Measurements from ENCODE around the gene CA10.

CA10 gene

GRCh38 chr17:51709694-51710633 lies 448.6 kb downstream of the CA10 start:
- no peak for DNase-seq

GRCh38 chr17:51707216-51707615 lies 451.3 kb downstream of the CA10 start:
- no peak for DNase-seq

- DNase-seq: no peak
Measured at GRCh38 chr17:51706093-51706492, 452.4 kb downstream of the CA10 start.

DNA sequence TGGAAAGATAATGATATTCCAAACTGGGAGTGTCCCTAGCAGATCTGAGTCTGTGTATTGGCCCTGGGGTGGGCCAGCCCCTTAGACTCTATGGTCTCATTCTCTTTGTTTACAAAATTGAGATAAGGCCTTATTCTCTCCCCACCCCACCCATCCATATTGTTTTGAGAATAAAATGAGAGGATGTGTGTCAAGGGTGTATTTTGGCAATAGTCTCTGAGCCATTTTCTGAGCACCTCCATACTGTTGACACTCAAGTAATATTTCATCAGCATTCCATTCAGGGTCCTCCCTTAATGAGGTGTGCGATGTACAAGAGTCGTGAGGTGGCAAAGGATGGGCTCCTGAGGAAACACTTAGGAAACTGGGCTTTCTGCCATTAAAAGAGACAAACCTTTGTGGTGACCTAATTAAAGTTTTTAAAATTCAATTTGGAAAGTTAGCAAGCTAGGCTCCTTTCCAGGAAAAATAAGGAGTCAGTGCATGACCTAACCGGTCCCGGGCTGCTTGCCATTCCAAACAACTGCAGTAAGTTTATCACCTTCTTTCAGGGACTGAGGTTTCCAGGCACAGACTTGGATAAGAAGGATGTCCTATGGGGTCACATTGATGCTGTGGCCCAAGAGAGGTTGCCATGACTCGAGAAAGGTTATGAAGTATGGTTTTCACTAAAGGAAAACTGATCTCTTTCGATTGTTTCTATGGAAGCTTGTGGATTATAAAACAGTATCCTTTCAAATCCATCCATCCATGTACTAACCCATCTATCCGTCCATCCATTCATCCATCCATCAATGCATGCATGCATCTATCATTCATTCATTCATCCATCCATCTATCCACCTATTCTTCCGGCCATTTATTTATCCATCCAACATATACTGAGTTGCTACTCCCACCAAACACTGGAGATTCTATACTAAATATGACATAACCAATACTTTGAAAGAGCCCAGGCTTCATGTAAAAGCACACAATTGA lies 454.9 kb downstream of the CA10 start:
- DNase-seq: no peak

GRCh38 chr17:51702963-51703360 lies 455.6 kb downstream of the CA10 start:
- no peak for DNase-seq

DNA sequence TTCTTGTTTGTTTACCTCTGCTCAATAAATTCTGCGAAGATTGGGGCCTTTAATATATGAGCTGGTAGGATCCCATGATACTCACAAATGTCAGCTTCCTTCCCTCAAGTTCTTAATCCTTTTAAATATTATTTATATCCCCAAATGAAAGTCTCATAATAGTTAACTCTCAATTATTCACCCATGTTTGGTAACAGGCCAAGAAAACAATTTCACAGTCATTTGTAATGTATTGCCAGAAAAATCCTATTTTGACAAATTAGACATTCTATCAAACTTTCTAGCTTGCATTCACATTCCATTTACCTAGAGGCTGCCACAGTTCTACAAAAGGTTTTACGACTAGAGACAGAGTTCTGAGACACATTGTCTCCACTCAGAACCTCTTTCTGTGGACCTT lies 457.0 kb downstream of the CA10 start:
- no peak for DNase-seq

- no peak for DNase-seq
Measured at GRCh38 chr17:51700011-51700760, 458.3 kb downstream of the CA10 start.

GRCh38 chr17:51699303-51699702 lies 459.2 kb downstream of the CA10 start:
- no peak for DNase-seq

DNA sequence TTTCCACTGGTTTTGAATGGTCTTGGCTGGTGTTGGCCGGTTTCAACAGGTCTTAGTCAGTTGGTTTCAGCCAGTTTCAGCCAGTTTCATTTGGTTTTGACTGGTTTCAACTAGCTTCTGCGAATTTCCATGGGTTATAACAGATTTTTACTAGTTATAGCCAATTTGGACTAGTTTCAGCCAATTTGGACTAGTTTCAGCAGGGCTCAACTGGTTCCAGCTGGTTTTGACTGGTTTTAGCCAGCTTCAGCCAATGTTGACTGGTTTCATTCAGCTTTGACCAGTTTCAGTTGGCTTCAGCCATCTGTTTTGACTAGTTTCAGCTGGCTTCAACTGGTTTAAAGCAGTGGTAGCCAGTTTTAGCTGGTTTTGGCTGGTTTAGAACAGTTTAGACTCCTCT lies 465.6 kb downstream of the CA10 start:
- no peak for DNase-seq

- no peak for DNase-seq
Measured at GRCh38 chr17:51687887-51688286, 470.6 kb downstream of the CA10 start.

DNA sequence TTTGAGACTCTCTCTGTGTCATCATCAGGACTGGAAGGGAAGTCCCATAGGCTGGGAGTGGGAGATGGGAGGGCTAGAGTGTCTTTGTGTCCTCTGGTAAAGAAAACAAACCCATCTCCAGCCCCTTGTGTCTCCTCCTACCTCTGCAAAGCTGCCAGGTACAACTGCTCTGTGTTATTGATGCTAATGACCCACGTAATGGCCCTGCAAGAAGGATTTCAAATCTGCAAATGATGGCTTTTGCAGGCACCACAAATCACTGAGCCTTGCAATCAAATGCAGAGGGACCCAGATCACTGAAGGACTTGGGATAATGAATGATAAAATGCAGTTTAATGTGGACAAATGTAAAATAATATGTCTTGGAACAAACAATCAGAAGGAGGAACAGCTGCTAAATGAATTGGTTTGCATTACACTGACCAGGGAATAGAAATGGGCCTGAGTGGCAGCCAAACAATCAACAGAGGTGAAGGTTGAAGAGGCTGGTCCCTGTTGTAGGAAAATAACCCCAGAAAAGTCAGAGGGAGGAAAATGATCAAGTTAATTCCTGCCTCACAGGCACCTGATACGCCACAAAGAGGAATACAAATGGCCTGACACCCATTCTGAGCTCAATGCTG lies 473.1 kb downstream of the CA10 start:
- DNase-seq: no peak

GRCh38 chr17:51684214-51684613 lies 474.3 kb downstream of the CA10 start:
- DNase-seq: no peak

DNA sequence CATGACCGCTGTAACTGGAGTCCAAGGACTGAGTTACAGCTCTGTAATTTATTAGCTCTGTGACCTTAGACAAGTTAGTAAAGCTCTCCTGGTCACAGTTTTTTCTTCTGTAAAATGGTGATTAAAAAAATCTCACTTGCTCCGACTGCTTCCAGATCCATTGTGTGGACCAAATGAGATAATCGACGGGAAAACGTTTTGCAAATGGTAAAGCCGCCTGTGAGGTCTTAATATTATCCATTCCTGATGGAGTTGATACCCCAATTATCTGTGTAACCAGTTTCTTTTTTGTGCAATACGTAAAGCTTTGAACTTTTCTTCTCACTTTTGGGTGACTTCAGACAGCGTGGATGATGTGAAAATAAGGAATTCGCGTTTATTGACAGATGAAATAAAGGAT lies 475.2 kb downstream of the CA10 start:
- DNase-seq: no peak

DNA sequence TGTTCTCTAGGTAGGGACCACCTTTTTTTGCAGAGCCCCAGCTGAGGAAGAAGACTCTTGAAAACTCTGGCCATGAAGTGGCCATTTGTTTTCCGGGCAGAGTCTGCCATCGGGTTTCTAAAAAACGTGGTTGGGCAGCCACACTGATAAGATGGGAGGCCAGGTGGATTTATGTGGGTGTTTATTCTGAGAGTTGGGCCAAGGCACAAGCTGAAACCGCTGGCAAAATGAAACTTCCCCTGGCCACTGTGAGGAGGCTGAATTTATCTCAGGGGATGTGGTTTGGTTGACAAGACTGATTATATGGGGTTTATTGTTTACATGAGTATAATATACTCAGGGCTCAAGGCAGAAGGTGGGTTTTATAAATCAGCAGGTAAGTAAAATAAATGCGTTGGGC lies 476.4 kb downstream of the CA10 start:
- DNase-seq: no peak

DNA sequence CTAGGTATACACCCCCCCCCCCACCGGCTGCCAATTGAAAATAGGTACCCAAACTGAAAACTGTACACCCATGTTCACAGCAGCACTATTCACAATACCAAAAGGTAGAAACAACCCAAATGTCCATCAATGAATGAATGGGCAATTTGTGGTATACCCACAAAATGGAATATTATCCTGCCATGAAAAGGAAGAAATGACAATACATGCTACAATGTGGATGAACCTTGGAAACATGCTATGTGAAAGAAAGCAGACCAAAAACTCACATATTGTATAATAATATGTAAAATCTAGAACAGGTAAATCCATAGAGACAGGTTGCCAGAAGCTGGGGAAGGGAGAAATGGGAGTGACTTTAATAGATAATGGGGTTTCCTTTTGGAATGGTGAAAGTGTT lies 480.6 kb downstream of the CA10 start:
- DNase-seq: no peak

DNA sequence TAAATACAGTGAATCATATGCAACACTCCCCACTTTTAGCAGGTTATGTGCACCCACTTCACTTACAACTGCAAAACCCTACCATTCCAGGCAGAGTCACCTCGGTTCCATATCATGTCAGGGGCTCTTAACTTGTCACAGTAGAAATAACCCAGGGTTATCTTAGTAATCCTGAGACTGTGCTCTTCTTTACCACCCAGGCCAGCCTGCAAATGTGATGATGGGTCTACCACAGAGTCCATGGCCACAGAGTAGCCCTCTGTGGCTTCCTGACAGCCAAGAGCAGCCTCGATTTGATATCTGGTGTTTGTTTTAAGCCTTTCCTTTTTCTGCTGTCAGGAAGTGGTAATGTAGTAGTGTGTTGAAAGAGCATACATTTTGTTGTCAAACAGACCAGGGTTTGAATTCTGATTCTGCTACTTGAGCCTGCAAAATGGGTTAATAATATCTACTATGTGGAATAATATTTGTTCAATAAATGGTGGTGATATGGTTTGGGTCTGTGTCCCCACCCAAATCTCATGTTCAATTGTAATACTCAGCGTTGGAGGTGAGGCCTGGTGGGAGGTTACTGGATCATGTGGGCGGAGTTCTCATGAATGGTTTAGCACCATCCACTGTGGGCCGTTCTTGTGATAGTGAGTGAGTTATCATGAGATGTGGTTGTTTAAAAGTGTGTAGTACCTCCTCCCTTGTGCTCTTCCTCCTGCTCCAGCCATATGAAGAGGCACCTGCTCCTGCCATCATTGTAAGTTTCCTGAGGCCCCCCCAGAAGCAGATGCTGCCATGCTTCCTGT lies 481.6 kb downstream of the CA10 start:
- no peak for DNase-seq

DNA sequence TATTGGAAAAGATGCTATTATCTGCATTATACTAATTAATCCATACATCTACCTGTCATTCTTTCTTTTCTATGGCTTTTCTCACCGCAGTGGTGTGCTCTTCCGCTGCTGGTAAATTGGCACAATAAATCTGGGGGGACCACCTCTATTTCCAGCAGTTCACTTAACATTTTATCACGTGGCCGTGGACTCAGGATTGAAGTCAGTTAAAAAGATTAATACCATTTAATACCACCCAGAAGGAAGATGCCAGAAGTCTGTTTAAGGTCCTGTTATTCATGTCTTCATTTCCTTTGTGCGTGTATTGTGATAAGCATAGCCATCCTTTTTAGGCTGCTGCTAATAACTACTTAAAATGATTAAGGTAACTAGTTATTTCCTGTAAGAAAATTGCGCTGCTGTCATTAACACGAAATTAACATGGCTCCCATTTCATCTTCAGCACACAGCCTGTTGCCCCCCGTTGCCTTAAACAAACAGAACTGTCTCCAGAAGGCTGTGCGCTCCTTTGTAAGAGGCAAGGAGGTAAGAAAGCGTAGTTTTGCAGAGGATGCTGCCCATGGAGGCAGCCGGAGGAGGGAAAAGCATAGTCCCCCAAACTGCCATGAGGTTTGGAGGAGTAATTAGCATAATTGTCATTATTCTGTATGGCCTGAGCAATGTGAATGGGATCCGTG lies 483.8 kb downstream of the CA10 start:
- DNase-seq: no peak

- no peak for DNase-seq
Measured at GRCh38 chr17:51673070-51673469, 485.4 kb downstream of the CA10 start.

- no peak for DNase-seq
Measured at GRCh38 chr17:51672065-51672464, 486.4 kb downstream of the CA10 start.

DNA sequence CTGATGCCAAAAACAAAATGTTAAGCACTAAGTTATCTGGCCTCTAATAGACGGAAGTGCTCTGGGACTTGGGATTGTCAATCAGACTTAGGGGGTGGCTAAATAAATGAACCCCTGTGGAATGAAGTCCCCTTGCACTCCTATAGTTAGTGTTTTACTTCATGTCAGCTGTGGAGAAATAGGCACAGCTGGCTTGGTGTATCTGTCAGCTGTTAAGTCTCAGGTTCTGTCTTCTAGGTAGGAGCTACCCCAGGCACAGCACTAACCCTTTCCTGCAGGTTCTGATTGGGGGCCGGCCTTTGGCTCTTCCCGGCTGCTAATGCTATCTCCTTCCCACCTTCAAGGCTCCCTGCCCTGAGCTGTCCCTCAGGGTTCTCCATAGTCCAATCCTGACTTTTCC lies 487.6 kb downstream of the CA10 start:
- DNase-seq: no peak

DNA sequence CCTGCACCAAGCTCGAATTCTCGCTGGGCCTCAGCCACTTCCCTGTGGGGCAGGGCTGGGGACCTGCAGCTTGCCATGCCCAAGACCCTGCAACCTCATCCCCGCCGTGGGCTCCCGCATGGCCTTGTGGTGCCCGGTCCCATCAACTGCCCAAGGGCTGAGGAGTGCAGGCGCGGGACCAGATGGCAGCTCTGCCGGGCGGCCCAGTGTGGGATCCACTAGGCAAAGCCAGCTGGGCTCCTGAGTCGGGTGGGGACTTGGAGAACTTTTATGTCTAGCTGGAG lies 489.6 kb downstream of the CA10 start:
- no peak for DNase-seq

Measured in activated effector memory CD4-positive, alpha-beta T cell treated with Interleukin-2 at 50 U/mL for 16 hours (primary cell).